Measurements from ENCODE around the gene MILR1.

DNA sequence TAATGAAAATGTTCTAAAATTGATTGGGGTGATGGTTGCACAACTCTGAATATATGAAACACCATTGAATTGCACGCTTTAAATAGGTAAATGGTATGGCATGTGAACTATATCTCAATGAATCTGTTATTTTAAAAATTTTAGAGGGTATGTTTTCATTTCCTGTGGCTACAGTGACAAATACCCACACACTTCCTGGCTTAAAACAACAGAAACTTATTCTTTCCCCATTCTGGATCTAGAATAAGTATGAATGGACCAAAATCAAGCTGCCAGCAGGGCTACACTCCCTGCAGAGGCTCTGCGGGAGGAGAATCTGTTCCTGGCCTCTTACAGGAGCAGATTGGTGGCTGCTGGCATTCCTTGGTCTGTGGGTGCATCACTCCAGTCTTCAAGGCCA, 47.0 kb upstream of the MILR1 start:
- TF ChIP-seq CTCF (IDR thresholded peaks at IDR 0.05; ENCODE audit: low read depth, low read length): no peak
- no peak for TF ChIP-seq MAX (IDR thresholded peaks at IDR 0.05; ENCODE audit: low read depth, low read length)
- no peak for TF ChIP-seq POLR2A (IDR thresholded peaks at IDR 0.05; ENCODE audit: extremely low read depth, insufficient read length)
- no peak for TF ChIP-seq MYC (IDR thresholded peaks at IDR 0.05; ENCODE audit: low read depth, low read length)
